ENCODE data around the gene MAB21L3.

GRCh38 chr1:116172666-116173065 is 61.5 kb downstream of the MAB21L3 start:
- TF ChIP-seq POLR2AphosphoS5 (IDR thresholded peaks at IDR 0.05) (no peak), CTCF (IDR thresholded peaks at IDR 0.05) (no peak), POLR2A (IDR thresholded peaks at IDR 0.05) (no peak)

All from suprapubic skin (tissue), 4 donors.